Spinal cord (tissue), 10 donors: ENCODE measurements around the gene LZTFL1. TPM values are rescaled to one million over a fixed set of nuclear protein-coding genes. Genes with fewer than 3 reads are reported as not detected.

Source experiments
- DNase-seq, 6 donors: peaks; one replicate each; pipeline versions ENCODE4 v3.0.0 to v3.0.0-alpha.2; 2013 to 2015; ENCODE audit warnings: low spot score in 6 of 6, low read depth in 4 of 6
- H3K27ac ChIP-seq: one replicate; pipeline ENCODE4 v1.5.1; 2013; ENCODE audit warnings: low read depth, low read length, control low read depth
- H3K27me3 ChIP-seq: one replicate; pipeline ENCODE4 v1.6.1; 2013; ENCODE audit warnings: low read length; ENCODE audit not compliant: control insufficient read depth, insufficient read depth
- H3K36me3 ChIP-seq: one replicate; pipeline ENCODE4 v1.6.1; 2013; ENCODE audit warnings: low read length; ENCODE audit not compliant: control insufficient read depth, insufficient read depth
- H3K4me1 ChIP-seq: one replicate; pipeline ENCODE4 v1.6.1; 2013; ENCODE audit warnings: low read length; ENCODE audit not compliant: control insufficient read depth, insufficient read depth
- H3K4me3 ChIP-seq: one replicate; pipeline ENCODE4 v1.5.1; 2013; ENCODE audit warnings: low read depth, low read length, control low read depth
- H3K9me3 ChIP-seq: one replicate; pipeline ENCODE4 v1.6.1; 2013; ENCODE audit warnings: low read length; ENCODE audit not compliant: control insufficient read depth, insufficient read depth
- WGBS: methylation state at CpG from one replicate; pipeline ENCODE4 v1.1.5; 2013; ENCODE audit warnings: missing lambda C conversion rate; ENCODE audit not compliant: insufficient coverage; 5-methylcytosine and 5-hydroxymethylcytosine counted together
- polyA plus RNA-seq, 2 donors: library from polyadenylated mRNA; unstranded; fragments of 120-200 nt; gene quantifications; one replicate each; pipeline ENCODE4 v1.2.1, GENCODE V29; 2013; ENCODE audit not compliant: insufficient read length in 2 of 2
- total RNA-seq, 2 donors: library from RNA; depleted of rRNA in 1 of 2; stranded (reverse); fragments of 120-200 nt in 1 of 2; fragments of >200 nt in 1 of 2; gene quantifications; one replicate each; pipeline versions ENCODE4 v1.2.3 to v1.2.4, GENCODE V29; 2013 to 2014
- donor health status: healthy.

LZTFL1 gene
- total and polyA plus RNA-seq, 4 donors, result 25.9 to 46.5 (median 31.4) TPM

DNA sequence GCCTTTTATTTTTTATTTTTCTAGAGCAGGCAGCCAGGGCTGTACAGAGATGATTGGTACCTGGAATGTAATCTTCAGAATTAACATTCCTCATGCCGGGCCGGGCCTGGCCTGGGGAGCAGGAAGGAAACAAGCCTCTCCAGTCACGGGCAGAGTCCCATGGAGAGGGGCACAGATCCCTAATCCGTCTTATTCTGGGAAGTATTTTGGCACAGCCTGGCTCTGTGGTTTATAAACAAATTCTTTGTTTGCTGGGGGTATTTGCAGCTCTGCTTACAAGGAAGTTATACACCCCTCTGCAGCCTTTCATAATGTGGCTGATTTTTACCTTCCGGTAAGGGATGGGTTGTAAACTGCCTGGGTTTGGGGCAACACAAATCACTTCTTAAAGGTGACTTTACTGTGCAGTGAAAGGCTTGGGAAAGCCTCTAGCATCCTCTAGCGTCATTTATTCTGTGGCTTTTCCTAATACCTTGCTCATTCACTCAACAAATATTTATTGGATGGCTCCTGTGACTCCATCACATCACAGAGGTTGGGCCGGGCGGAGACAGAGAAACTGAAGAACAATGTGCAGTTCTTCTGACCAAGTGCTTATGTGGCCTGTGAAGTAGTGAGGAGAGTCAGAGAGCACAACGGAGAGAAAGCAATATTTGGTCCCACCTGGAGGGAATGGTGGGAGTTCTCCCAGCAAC lies 48.3 kb downstream of the LZTFL1 start:
- Histone ChIP-seq H3K4me3 (no peak overlapping the region), H3K9me3 (peaks cover 1% of the 10 kb centered on the region), H3K4me1 (peaks cover 15% of the 10 kb centered on the region), H3K36me3 (no peaks in the 10 kb centered on the region), H3K27ac (no peak overlapping the region), H3K27me3 (peaks cover 45% of the 10 kb centered on the region)
- WGBS, result 49% methylated on average over 6 of the region's 9 CpGs
- no peak for DNase-seq

DNA sequence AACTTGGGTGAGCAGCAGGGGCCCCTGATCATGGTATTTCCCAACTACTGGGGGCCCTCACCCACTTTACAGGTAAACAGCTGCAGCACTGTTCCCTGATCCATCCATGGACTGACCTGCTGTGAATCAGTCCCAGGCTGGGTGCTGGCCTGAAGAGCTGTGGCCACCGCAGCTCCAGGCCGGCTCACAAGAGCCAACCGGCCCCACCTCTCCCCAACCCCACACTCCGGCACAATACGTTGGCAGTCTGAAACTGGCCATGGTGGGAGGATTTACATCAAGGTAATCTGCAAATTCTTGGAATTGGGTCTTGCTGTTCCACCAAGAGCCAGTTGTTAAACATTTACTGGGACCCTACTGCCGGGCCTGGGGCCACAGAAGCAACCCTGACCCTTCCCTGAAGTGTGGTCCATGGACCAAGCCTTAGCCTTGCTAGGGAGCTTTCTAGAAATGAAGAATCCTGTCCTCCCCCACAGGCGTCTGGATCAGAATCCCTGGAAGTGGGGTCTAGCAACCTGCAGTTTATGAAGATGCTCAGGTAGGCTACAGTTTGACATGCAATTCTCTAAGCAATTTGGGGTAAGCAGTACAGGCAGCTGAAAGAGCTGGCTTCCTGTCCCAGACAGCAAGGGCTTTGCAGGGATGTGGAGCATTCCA lies 49.3 kb downstream of the LZTFL1 start:
- H3K4me3 ChIP-seq, result no peak overlapping the region
- H3K9me3 ChIP-seq, result peaks cover 1% of the 10 kb centered on the region
- 69% methylated on average over 1 of the region's 7 CpGs for WGBS
- no peak for DNase-seq
- H3K4me1 ChIP-seq, result peaks cover 15% of the 10 kb centered on the region
- H3K36me3 ChIP-seq, result no peaks in the 10 kb centered on the region
- peaks cover 38% of the 10 kb centered on the region for H3K27me3 ChIP-seq
- H3K27ac ChIP-seq, result no peak overlapping the region

DNA sequence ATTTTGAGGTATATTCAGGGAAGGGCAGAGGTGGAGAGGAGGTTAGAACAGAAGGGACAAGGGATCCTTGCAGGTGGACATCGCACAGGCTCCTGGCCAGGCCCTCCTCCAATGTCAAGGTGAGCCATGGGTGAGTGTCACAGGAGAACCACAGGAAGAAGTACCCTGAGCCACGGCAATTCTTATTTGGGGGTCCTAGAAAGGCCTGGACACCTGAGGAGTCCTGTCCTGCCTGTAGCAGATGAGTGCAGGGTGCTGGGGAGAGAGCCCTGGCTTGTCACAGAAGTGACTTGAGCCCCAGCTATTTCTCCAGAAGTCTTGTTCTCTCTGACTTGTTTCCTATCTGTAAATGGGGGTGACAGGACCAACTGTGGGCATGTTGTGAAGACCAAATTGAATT lies 49.9 kb downstream of the LZTFL1 start:
- H3K4me3 ChIP-seq, result no peak overlapping the region
- DNase-seq, result no peak
- H3K4me1 ChIP-seq, result peaks cover 15% of the 10 kb centered on the region
- peaks cover 32% of the 10 kb centered on the region for H3K27me3 ChIP-seq
- no peaks in the 10 kb centered on the region for H3K36me3 ChIP-seq
- WGBS, result 96% methylated on average over 2 of the region's 2 CpGs
- no peak overlapping the region for H3K27ac ChIP-seq
- H3K9me3 ChIP-seq, result peaks cover 1% of the 10 kb centered on the region

DNA sequence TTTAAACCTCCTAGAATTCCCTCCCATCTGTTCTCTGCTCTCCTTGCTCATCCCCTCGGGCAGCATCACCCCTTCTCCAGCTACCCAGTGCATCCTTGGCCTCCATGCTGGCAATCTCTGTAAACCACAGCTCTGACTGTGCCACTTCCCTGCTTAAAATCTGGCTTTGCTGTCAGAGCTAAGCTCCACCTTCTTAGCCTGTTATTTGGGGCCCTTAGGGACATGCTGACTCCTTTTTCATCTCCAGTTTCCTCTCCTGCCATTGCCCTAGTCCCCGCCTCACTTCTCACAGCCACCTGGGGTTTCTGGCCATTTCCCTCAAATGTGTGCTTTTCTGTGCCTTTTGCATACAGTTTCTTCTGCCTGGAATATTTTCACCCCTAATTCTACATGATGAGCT lies 51.3 kb downstream of the LZTFL1 start:
- H3K4me3 ChIP-seq, result no peak overlapping the region
- peaks cover 18% of the 10 kb centered on the region for H3K27me3 ChIP-seq
- H3K4me1 ChIP-seq, result peaks cover 2% of the 10 kb centered on the region
- WGBS, result 87% methylated on average over 2 of the region's 2 CpGs
- H3K27ac ChIP-seq, result no peak overlapping the region
- no peaks in the 10 kb centered on the region for H3K36me3 ChIP-seq
- DNase-seq, result no peak
- peaks cover 1% of the 10 kb centered on the region for H3K9me3 ChIP-seq

DNA sequence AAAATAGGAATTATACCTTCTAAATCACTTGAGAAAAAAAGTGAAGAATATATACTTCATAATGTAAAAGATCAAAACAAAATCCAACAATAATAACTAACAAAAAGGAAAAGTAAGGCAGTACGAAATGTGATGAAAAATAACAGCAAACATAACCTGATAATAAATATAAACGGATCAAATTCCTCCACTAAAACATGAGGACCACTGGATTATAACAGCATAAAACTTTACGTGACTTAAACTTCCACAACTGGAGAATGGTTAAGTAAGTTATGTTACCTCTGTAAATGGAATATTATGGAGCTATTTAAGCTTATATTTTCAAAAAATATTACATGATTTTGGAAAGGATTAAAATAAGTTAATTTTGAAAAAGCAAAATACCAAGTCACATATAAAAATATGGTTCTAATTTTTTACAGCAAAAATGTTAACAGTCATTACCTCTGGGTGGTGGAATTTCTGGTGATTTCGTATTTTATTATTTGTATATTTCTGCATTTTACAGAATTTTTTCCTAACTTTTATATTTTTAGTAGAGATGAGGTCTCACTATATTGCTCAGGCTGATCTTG lies 52.6 kb downstream of the LZTFL1 start:
- WGBS, result no CpG with 5 or more reads among the region's 4 CpGs
- H3K36me3 ChIP-seq, result no peaks in the 10 kb centered on the region
- H3K9me3 ChIP-seq, result peaks cover 1% of the 10 kb centered on the region
- no peak overlapping the region for H3K4me3 ChIP-seq
- DNase-seq, result no peak
- peaks cover 7% of the 10 kb centered on the region for H3K27me3 ChIP-seq
- H3K4me1 ChIP-seq, result no peaks in the 10 kb centered on the region
- H3K27ac ChIP-seq, result no peak overlapping the region

DNA sequence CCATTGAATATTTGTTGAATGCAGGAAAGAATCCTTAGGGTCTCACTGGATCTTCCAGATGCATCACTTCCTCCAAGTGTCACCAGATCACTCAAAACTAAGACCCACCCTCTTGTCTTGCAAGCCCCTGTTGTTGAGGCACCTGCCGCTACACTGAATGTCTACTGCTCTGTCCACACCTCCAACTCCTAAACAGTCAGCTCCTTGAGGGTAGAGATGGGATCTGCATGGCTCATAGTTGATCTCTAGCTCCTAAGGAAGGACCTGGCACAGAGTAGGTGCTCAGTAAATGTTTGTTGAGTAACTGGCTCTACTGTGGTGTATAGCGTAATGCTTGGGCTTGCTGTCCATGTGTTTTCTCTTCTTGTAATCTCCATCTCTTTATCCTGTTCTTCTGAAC lies 54.4 kb downstream of the LZTFL1 start:
- no peak for DNase-seq
- Histone ChIP-seq H3K27ac (no peak overlapping the region), H3K4me3 (no peak overlapping the region), H3K4me1 (no peaks in the 10 kb centered on the region), H3K36me3 (no peaks in the 10 kb centered on the region), H3K9me3 (peaks cover 1% of the 10 kb centered on the region), H3K27me3 (no peaks in the 10 kb centered on the region)
- no CpG with 5 or more reads among the region's 2 CpGs for WGBS

DNA sequence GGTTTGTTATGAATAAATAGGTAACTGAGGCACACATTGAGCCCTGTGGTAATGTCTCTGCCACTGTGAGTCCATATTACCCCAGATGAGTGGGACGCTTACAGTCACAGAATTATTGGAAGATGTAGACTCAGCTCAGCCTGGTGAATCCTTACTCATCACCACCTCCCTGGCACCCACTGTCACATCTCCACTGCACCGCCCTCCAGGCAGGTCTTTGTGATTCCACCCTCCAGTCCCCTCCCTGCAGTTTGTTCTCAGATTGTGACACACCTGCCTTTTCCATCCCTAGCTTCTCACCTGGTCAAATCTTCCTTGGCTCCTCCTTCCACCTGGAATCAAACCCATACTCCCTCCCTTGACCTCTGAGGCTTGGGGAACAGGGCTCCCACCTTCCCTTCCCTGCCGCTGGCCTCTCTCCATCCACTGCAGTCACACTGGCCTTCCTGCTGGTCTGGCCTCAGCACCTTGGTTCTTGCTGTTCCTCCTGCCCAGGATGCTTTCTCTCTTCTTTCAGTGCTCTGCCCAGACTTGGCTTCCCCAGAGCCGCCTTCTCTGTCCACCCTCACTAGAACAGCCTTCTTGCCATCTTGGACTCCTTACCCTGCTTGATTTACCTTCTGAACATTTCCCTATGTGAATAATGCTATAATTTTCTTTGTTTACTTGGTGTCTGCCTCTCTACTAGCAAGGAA lies 55.0 kb downstream of the LZTFL1 start:
- H3K4me3 ChIP-seq, result no peak overlapping the region
- no peaks in the 10 kb centered on the region for H3K27me3 ChIP-seq
- WGBS, result 86% methylated on average over 3 of the region's 4 CpGs
- H3K9me3 ChIP-seq, result peaks cover 1% of the 10 kb centered on the region
- H3K27ac ChIP-seq, result no peak overlapping the region
- no peaks in the 10 kb centered on the region for H3K36me3 ChIP-seq
- H3K4me1 ChIP-seq, result no peaks in the 10 kb centered on the region
- no peak for DNase-seq

DNA sequence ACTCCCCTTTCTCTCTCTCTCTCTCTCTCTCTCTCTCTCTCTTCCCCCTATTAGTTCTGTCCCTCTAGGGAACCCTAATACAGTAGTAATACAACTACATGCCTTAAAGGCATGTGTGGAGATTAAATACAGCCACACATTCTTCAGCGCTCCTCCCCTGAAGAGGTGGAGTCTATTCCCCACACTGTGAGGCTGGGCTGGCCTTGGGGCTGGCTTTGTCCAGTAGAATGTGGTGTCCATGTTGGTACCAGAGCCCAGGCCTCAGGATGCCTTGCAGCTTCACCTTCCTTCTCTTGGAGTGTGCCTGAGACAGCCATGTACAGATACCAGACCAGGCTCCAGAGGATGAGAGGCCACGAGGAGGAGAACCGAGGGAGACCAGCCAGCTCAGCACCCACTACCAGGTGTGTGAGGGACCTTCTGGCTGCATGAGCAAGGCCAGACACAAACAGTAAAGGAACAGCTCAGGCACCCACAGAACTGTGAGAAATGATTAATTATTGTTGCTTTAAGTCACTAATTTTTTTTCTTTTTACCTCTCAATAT lies 56.2 kb downstream of the LZTFL1 start:
- Histone ChIP-seq H3K36me3 (no peaks in the 10 kb centered on the region), H3K4me3 (no peak overlapping the region), H3K9me3 (peaks cover 1% of the 10 kb centered on the region), H3K4me1 (no peaks in the 10 kb centered on the region), H3K27ac (no peak overlapping the region), H3K27me3 (no peaks in the 10 kb centered on the region)
- WGBS, result no CpG with 5 or more reads among the region's 3 CpGs
- no peak for DNase-seq

DNA sequence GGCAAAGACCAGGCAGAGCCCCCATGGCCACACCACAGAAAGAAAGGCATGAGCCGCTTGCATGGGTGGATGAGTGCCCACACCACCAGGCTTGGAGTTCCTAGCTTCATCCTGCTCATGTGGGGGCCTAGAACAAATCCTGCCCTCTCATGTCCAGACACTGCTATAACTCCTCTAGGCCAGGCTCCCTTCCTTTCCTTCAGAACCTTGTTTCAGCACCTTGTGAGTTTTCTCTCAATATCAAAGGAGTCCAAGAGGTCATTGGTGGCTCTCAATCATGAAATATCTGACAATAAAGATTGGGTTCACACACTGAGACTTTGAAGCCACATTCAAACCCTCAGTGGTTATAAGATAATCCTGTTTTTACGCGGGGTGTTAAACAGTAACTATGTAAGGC lies 58.3 kb downstream of the LZTFL1 start:
- WGBS, result 100% methylated on average over 3 of the region's 3 CpGs
- Histone ChIP-seq H3K4me3 (no peak overlapping the region), H3K27me3 (no peaks in the 10 kb centered on the region), H3K36me3 (no peaks in the 10 kb centered on the region), H3K27ac (no peak overlapping the region), H3K9me3 (no peaks in the 10 kb centered on the region), H3K4me1 (no peaks in the 10 kb centered on the region)
- no peak for DNase-seq
